NCI-H187 (cell line): Measurements from ENCODE around the gene KCNAB2.
"Not testable (repeated sequence)": the region's sequence is repeated elsewhere in the genome, so short reads cannot be mapped to it uniquely, and the experiment has no call there.

Source experiments
- DNase-seq, 2 experiments: peaks; one replicate each; lab custom pipeline; 2025; lab: John Stamatoyannopoulos, UW

The KCNAB2 gene

DNA sequence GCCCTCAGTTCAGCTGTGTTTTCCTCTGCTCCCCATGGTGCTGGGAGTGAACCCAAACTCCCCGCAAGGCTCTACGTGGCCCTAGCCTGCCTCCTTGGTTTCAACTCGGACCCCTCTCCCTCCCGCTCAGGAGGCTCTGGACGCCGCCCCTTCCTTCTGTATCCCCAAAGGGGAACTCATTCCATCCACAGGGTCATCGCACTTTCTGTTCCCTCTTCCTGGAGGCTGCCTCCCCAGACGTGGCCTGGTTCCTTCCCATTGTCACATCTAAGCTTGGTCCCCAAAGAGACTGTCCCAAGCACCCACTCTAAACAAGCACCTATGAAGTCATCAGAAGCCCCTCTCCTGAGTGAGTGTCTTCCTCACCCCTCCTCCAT lies 10.9 kb downstream of the KCNAB2 start:
- DNase-seq: no peak

DNA sequence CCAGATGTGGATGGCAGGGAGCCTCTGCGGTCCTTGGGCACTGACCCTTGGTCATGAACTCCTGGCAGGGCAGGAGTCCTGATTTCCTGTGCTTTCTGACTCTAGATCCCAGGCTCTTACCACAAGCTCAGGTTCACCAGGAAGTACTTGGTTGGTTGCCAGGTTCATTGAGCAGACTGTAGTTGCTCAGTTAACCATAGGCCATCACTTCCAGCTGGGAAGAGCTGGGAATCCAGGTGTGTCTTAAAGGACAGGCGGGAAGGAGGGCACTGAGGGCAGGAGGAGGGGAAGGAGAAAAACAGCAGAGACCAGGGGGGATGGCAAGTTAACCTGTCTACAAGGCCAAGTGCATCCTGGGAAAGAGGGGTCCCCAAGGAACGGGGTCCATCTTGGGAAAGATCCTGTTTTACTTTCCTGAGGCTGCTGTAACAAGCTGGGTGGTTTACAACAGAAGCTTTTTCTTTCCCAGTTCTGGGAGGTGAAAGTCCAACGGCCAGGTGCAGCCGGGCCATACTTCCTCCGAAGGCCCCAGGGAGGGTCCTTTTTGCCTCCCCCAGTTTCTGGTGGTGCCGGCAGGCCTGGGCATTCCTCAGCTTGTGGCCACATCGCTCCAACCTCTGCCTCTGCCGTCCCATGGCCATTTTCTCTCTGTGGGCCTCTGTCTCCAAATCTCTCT lies 11.6 kb downstream of the KCNAB2 start:
- DNase-seq: no peak

DNA sequence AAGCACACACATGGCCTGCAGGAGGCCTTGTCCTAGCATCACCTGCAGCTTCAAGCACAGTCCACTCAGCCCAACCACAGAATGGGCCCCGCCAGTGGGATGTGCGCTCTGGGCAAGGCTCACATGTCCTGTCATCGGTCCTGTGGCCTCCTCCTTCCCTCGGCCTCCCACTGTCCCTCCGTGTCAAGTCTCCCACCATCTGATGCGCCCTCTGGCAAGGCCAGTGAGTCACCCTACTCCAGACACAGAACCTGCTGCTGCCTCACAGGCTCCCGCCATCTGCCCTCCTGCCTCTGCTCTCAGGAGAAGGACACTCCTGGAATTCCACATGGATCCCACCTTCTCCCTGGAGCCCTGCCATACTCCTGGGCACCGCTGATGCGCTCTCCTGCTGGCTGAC lies 14.2 kb downstream of the KCNAB2 start:
- DNase-seq: no peak

DNA sequence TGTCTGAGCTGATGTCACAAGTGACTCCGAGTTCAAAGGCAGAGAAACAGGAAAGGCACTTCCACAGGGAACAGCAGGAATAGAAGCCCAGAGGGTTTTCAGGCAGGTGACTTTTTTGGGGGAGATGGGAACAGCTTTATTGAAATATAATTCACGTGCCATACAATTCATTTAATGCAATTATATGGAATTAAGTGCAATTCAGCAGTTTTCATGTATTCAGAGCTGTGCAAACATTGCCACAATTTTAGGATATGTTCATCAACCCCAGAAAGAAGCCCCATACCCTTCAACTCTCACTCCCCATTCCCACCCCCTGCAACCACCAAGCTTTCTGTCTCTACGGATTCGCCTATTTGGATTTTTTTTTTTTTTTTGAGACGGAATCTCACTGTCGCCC lies 17.0 kb downstream of the KCNAB2 start:
- DNase-seq: no peak

GRCh38 chr1:6063532-6064053 lies 17.9 kb downstream of the KCNAB2 start:
- DNase-seq: not testable (repeated sequence)

- no peak for DNase-seq
Measured at GRCh38 chr1:6065093-6065858, 19.6 kb downstream of the KCNAB2 start.

- DNase-seq: no peak
Measured at GRCh38 chr1:6066680-6067079, 21.0 kb downstream of the KCNAB2 start.

DNA sequence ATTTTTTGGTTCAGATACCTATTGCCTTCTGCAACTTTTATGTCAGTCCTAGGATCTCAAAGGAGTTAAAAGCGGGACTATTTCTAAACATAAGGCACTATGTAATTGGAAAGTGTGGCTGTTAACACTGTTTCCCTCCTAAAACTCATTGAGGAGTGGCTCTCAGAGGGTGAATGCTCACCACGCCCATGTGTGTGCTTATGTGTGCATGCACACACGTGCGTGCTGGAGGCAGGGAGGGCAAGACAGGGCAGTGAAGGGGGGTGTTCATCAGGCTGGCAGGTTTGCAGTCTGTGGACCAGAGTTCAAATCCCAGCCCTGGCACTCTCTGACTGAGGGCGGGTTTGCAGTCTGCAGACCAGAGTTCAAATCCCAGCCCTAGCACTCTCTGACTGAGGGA lies 22.4 kb downstream of the KCNAB2 start:
- DNase-seq: no peak

DNA sequence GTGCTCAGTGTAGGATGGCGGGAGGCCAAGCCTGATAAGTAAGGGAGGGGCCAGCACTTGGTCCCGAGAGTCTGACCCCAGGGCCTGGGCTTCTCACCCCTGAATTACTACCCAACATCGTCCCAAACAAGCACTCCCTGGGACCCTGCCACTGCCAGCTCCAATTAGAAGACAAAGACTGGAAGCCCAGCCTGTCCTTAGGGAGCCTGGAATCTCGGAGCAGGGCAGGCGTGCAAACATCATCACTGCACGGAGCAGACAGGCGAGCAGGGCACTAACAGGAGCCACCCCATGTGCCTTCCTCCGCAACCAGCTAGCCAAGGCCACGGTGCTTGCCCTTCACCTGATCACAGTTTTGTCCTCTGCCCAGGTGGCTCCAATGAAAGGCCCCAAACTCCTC lies 23.2 kb downstream of the KCNAB2 start:
- no peak for DNase-seq

- no peak for DNase-seq
Measured at GRCh38 chr1:6069573-6069972, 23.9 kb downstream of the KCNAB2 start.

DNA sequence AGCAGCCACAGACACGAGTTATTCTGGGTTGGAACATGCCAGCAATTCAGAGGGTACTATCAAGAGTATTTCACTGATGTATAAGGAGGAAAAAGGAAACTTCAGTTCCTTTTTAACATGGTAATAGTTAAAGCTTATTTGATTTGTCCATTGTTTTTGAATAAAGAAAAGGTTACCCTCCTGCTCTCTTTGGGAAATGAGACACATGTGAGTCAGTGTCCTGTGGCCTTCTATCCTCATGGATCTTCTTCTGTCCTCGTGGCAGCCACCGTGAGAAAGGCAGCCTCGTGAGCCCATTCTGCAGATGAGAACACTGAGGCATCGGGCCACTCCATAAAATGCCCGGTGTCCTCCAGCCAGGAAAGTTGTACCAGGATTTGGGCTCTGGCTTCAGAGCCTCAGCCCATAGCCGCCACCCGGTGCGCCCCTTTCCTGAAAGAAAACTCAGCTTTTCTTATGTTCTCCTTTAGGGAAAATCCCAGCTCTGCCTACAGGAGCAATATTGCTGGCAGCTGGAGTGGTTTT lies 24.8 kb downstream of the KCNAB2 start:
- DNase-seq: no peak

GRCh38 chr1:6071219-6071618 lies 25.5 kb downstream of the KCNAB2 start:
- no peak for DNase-seq

- no peak for DNase-seq
Measured at GRCh38 chr1:6072774-6073479, 27.2 kb downstream of the KCNAB2 start.

DNA sequence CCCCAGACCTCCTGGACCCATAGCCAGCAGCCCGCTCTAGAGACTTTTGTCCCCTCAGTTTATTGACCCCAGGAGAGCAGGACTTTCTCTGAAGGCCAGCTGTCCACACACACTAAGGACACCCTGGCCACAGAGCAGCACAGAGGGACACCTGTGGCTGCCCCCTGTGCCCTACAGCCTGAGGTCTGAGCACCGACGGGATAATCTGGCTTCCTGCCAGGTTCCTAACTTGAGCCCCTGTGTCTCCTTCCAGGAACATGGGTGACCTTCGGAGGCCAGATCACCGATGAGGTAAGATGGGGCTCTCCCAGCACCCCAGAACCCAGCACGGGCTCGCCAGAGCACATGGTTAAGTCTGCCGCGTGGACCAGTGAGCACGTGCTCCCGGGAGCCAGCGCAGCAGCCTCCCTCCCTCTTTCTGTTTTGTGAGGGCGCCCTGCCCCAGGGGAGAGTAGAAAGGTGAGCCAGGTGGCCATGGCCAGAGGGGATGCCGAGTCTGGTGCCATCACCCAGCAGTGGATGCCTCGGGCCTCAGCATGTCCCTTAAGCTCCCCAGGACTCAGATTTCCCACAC lies 27.9 kb downstream of the KCNAB2 start:
- DNase-seq: no peak

- DNase-seq: no peak
Measured at GRCh38 chr1:6074192-6074901, 28.7 kb downstream of the KCNAB2 start.

DNA sequence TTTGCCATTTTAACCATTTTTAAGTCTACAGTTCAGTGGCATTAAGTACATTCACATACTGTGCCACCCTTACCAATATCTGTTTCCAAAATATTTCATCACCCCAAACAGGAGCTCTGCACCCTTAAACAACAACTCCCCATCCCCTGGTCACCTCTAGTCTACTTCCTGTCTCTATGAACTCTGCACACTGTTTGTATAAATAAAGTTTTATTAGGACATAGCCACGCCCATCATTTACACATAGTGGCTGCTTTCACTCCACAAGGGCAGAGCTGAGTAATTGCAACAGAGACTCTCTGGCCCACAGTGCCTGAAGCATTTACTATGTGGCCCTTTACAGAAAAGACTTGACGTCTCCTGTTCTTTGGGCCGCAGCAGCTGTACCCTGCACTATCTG lies 30.1 kb downstream of the KCNAB2 start:
- no peak for DNase-seq

GRCh38 chr1:6077061-6077460 lies 31.4 kb downstream of the KCNAB2 start:
- DNase-seq: not testable (repeated sequence)

- DNase-seq: no peak
Measured at GRCh38 chr1:6077506-6077905, 31.8 kb downstream of the KCNAB2 start.

DNA sequence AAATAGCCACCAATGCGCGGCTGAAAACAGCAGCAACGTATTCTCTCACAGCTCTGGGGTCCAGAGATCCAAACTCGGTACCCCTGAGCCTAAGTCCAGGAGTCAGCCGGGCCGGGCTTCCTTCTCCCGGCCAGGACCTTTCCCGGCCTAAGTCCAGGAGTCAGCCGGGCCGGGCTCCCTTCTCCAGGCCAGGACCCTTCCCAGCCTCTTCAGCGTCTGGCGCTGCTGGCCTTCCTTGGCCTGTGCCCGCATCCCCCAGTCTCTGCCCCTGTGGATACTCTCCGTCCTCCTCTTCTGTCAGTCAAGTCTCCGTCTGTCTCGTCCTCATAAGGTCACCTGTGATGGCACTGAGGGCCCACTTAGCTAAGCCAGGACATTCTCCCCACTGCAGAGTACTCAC lies 32.2 kb downstream of the KCNAB2 start:
- DNase-seq: no peak

GRCh38 chr1:6080469-6080868 lies 34.8 kb downstream of the KCNAB2 start:
- DNase-seq: no peak

- no peak for DNase-seq
Measured at GRCh38 chr1:6081901-6082300, 36.2 kb downstream of the KCNAB2 start.
